Inflammatory macrophage (primary cell): Measurements from ENCODE around the gene HOXA10.

Experiments
- DNase-seq, 2 donors: peaks; one replicate each; pipeline ENCODE4 v3.0.0-alpha.2; 2020 to 2022

Gene HOXA10

GRCh38 chr7:27203365-27203953, 29.3 kb upstream of the HOXA10 start:
- no peak for DNase-seq

- no peak for DNase-seq
Observed at GRCh38 chr7:27202862-27203134, 28.7 kb upstream of the HOXA10 start.

GRCh38 chr7:27202018-27202861, 28.1 kb upstream of the HOXA10 start:
- no peak for DNase-seq

GRCh38 chr7:27201580-27202017, 27.5 kb upstream of the HOXA10 start:
- DNase-seq, result no peak

GRCh38 chr7:27200761-27201579, 26.9 kb upstream of the HOXA10 start:
- peak; percentile 58 to 62 for DNase-seq

- DNase-seq, result no peak
Observed at GRCh38 chr7:27199849-27200760, 26.0 kb upstream of the HOXA10 start, which contains the start of gene HOXA13. Gene HOXA13, minus strand, starts transcription at chr7:27200091. Its CDS starts 14 bp downstream, at chr7:27200077.

- no peak for DNase-seq
Observed at GRCh38 chr7:27198871-27199801, 25.0 kb upstream of the HOXA10 start.

GRCh38 chr7:27198138-27198841, 24.2 kb upstream of the HOXA10 start:
- no peak for DNase-seq

GRCh38 chr7:27197137-27198042, 23.3 kb upstream of the HOXA10 start:
- DNase-seq, result no peak

- peak; percentile 76 to 81 for DNase-seq
Observed at GRCh38 chr7:27196287-27196767, 22.2 kb upstream of the HOXA10 start.

- DNase-seq, result no peak
Observed at GRCh38 chr7:27194686-27195379, 20.7 kb upstream of the HOXA10 start.

GRCh38 chr7:27194002-27194352, 19.9 kb upstream of the HOXA10 start:
- DNase-seq, result no peak

- no peak for DNase-seq
Observed at GRCh38 chr7:27193335-27194001, 19.3 kb upstream of the HOXA10 start.

- peak; percentile 45 to 64 for DNase-seq
Observed at GRCh38 chr7:27192546-27193334, 18.6 kb upstream of the HOXA10 start.

- no peak for DNase-seq
Observed at GRCh38 chr7:27191833-27192545, 17.9 kb upstream of the HOXA10 start.

GRCh38 chr7:27191161-27191731, 17.1 kb upstream of the HOXA10 start:
- no peak for DNase-seq
